Stimulated activated effector memory CD8-positive, alpha-beta T cell treated with anti-CD3 and anti-CD28 coated beads, Interleukin-12 subunit alpha, Interleukin-12 subunit beta, amount 100 ng/mL, for 72 hours (primary cell): ENCODE data around the gene ZNF529.
A peak's percentile ranks its signal among the peaks of the same experiment; 100 is the strongest.
"Not testable (repeated sequence)": the region's sequence is repeated elsewhere in the genome, so short reads cannot be mapped to it uniquely, and the experiment has no call there.

Experiments
- ATAC-seq: fragments of 150-1000 bp; cut with Tn5 transposase; 2 replicates; pipeline ENCODE4 v1.10.0; 2021
- DNase-seq, 2 donors: peaks; one replicate each; pipeline ENCODE4 v3.0.0; 2021 to 2022; ENCODE audit warnings: low spot score in 2 of 2
- H3K27ac Mint-ChIP-seq: one replicate; pipeline ENCODE4 v1.8.0; 2022; ENCODE audit warnings: mild to moderate bottlenecking, mixed read lengths
- H3K36me3 Mint-ChIP-seq: one replicate; pipeline ENCODE4 v1.8.0; 2022; ENCODE audit warnings: mild to moderate bottlenecking, mixed read lengths
- H3K4me1 Mint-ChIP-seq: one replicate; pipeline ENCODE4 v1.8.0; 2022; ENCODE audit warnings: mixed read lengths
- H3K4me3 Mint-ChIP-seq: one replicate; pipeline ENCODE4 v1.8.0; 2022; ENCODE audit warnings: mild to moderate bottlenecking, mixed read lengths
- H3K9me3 Mint-ChIP-seq: one replicate; pipeline ENCODE4 v1.8.0; 2022; ENCODE audit warnings: mixed read lengths

Gene ZNF529

GRCh38 chr19:36573020-36573894 lies at the start of gene ZNF529:
Gene ZNF529 (minus strand): TSS chr19:36573292. CDS start chr19:36572346, 946 bp downstream.
- peak; percentile 96 for ATAC-seq
- DNase-seq = peak; percentile 70 to 93
- Mint-ChIP-seq H3K4me3 (peak within 1 kb of the TSS; percentile 97), H3K4me1 (peaks cover 37% of the 10 kb centered on the region), H3K36me3 (peaks cover 68% of the 10 kb centered on the region), H3K27ac (peak within 1 kb of the TSS; percentile 96), H3K9me3 (peaks cover 2% of the 10 kb centered on the region)

DNA sequence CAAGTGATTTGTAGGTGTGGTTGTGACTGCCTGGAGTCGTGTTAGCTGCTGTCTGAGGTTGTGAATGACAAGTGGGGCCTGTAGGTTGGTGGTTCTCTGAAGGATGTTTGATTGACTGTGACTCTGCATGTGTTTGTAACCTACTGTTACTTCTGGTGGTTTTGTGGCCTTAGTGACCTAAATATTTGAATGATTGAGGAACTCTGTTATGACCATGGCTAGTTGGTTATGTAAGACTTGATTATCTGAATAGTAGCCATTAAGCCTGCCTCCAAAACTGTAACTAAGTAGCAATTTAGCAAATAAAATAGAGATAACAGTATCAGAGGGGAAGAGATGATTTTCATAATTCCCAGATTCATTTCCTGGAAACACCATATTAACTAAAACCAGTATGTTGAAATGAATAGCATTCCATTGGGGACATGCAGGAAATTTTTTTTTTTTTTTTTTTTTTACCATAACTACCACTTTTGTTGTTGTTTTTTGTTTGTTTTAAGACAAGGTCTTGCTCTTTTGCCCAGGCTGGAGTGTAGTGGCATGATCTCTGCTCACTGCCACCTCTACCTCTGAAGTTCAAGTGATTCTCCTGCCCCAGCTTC lies 32.9 kb upstream of the ZNF529 start:
- Mint-ChIP-seq H3K4me3 (peak overlapping the region; percentile 99), H3K27ac (peak overlapping the region; percentile 97), H3K9me3 (peaks cover 3% of the 10 kb centered on the region), H3K36me3 (peaks cover 33% of the 10 kb centered on the region), H3K4me1 (peaks cover 35% of the 10 kb centered on the region)
- DNase-seq (no peak), ATAC-seq (peak; percentile 68)

- H3K4me1 Mint-ChIP-seq = peaks cover 35% of the 10 kb centered on the region
- DNase-seq = peak; percentile 90 to 93
- peak; percentile 88 for ATAC-seq
- H3K36me3 Mint-ChIP-seq = peaks cover 26% of the 10 kb centered on the region
- H3K27ac Mint-ChIP-seq = peak within 1 kb of the TSS; percentile 97
- peak within 1 kb of the TSS; percentile 99 for H3K4me3 Mint-ChIP-seq
- H3K9me3 Mint-ChIP-seq = peaks cover 3% of the 10 kb centered on the region
Measured at GRCh38 chr19:36605101-36605876, 32.2 kb upstream of the ZNF529 start, which contains the start of gene ZNF382. Gene ZNF382 (plus strand): TSS chr19:36605313. CDS start chr19:36609915, 4,602 bp downstream.

DNA sequence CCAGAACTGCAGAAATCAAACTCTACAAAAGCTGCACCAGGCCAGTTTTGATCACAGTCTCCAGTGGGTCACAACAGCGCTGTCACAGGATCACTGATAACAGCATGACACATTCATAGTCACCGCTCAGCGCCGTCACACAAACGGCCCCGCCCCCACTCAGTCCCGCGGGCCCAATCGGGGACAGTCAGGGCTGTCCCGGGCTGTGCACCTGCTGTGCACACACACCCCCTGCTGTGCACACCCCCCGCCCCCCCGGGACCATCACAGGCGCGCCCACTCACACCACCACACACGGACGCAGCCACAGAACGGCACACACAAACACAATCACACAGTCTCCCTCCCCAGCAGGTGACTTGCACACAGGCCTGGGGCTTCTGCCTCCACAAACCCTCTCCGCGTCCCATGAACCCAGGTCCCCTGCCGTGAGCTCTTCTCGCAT lies 31.6 kb upstream of the ZNF529 start:
- ATAC-seq (peak; percentile 94), DNase-seq (peak; percentile 69 to 88)
- H3K27ac Mint-ChIP-seq = peak overlapping the region; percentile 97
- peak overlapping the region; percentile 99 for H3K4me3 Mint-ChIP-seq
- H3K36me3 Mint-ChIP-seq = peaks cover 20% of the 10 kb centered on the region
- H3K9me3 Mint-ChIP-seq = peaks cover 3% of the 10 kb centered on the region
- peaks cover 35% of the 10 kb centered on the region for H3K4me1 Mint-ChIP-seq

DNA sequence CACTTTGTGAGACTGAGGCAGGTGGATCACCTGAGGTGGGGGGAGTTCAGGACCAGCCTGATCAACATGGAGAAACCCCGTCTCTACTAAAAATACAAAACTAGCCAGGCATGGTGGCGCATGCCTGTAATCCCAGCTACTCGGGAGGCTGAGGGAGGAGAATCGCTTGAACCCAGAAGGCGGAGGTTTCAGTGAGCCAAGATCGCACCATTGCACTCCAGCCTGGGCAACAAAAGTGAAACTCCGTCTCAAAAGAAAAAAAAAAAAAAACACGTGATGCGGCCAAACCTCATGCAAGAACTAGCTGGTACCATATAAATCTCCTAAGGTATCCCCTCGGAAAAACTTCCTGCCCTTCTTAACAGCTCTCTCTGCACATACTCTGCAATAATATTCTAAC lies 29.6 kb upstream of the ZNF529 start:
- H3K4me1 Mint-ChIP-seq = peaks cover 29% of the 10 kb centered on the region
- not testable (repeated sequence) for DNase-seq, ATAC-seq, H3K4me3 Mint-ChIP-seq, H3K9me3 Mint-ChIP-seq
- H3K36me3 Mint-ChIP-seq = peaks cover 19% of the 10 kb centered on the region
- peak overlapping the region; percentile 20 for H3K27ac Mint-ChIP-seq

GRCh38 chr19:36579255-36579654 lies 6.2 kb upstream of the ZNF529 start:
- ATAC-seq (no peak), DNase-seq (no peak)
- Mint-ChIP-seq H3K4me1 (peaks cover 9% of the 10 kb centered on the region), H3K36me3 (peaks cover 72% of the 10 kb centered on the region), H3K27ac (no peak overlapping the region), H3K4me3 (no peak overlapping the region), H3K9me3 (peaks cover 14% of the 10 kb centered on the region)

DNA sequence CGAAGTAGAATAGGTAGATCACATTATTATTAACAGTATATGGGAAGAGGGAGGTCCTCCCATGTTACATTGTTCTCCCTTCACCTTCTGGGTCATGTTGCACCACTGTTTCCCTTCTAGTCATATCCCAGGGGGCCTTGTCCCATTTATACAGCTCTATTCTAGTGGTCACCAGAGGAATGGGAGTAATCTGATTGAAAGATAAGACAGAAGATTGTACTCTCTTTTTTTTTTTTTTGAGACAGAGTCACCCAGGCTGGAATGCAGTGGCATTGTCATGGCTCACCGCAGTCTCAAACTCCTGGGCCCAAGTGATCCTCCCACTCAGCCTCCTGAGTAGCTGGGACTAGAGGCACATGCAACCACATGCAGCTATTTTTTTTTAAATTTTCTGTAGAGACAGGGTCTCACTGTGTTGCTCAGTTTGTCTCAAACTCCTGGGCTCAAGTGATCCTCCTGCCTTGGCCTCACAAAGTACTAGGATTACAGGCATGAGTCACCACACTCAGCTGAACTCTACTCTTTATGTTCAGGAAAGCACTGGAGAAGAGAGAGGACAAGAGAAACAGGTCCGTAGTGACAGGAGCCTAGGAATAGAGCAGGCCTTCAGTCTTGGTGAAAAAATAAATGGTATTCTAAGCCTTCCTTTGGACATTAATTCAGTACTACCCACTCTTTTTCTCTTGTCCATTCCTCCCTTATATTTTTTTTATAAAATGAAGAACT lies 4.3 kb upstream of the ZNF529 start:
- Mint-ChIP-seq H3K9me3 (peaks cover 7% of the 10 kb centered on the region), H3K4me1 (peaks cover 27% of the 10 kb centered on the region), H3K27ac (no peak overlapping the region), H3K4me3 (no peak overlapping the region), H3K36me3 (peaks cover 70% of the 10 kb centered on the region)
- ATAC-seq (no peak), DNase-seq (no peak)

DNA sequence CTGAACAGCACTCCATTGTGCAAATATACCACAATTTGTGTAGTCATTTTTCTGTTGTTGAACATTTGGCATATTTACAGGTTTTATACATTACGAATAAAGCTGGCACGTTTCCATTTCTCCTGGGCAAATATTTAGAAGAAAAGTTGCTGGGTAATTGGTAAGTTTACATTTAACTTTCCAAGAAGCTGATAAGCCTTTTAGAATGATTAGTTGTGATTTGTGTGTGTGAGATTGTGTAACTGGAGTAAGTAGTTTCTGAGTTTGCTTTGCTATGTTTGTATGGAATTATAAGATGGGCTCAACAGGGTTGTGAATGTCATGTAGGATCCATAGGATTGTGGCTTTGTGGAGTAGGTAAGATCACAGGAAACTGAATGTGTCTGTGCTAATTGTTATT lies 1.6 kb upstream of the ZNF529 start:
- ATAC-seq = no peak
- Mint-ChIP-seq H3K36me3 (peaks cover 70% of the 10 kb centered on the region), H3K9me3 (peaks cover 2% of the 10 kb centered on the region), H3K27ac (no peak overlapping the region), H3K4me1 (peaks cover 37% of the 10 kb centered on the region), H3K4me3 (peak overlapping the region; percentile 97)
- DNase-seq = no peak

GRCh38 chr19:36573895-36574720 lies 1.0 kb upstream of the ZNF529 start:
- Mint-ChIP-seq H3K4me1 (peaks cover 37% of the 10 kb centered on the region), H3K36me3 (peaks cover 70% of the 10 kb centered on the region), H3K4me3 (peak overlapping the region; percentile 97), H3K27ac (peak overlapping the region; percentile 96), H3K9me3 (peaks cover 2% of the 10 kb centered on the region)
- ATAC-seq (no peak), DNase-seq (no peak)

- ATAC-seq (no peak), DNase-seq (no peak)
- Mint-ChIP-seq H3K9me3 (peaks cover 6% of the 10 kb centered on the region), H3K36me3 (peaks cover 68% of the 10 kb centered on the region), H3K4me1 (peaks cover 37% of the 10 kb centered on the region), H3K4me3 (peak overlapping the region; percentile 97), H3K27ac (peak overlapping the region; percentile 96)
Measured at GRCh38 chr19:36572593-36573019, 486 bp downstream of the ZNF529 start.

DNA sequence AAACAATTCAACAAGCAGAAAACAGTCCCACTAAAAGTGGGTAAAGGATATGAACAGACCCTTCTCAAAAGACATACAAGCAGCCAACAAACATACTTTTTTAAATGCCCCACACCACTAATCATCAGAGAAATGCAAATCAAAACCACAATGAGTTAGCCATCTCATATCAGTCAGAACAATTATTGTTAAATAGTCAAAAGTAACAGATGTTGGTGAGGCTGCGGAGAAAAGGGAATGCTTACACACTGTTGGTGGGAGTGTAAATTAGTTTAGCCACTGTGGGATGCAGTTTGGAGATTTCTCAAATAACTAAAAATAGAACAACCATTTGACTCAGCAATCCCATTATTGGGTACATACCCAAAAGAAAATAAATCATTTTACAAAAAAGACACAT lies 8.7 kb downstream of the ZNF529 start:
- Mint-ChIP-seq H3K4me1 (no peaks in the 10 kb centered on the region), H3K36me3 (peaks cover 78% of the 10 kb centered on the region), H3K9me3 (peaks cover 21% of the 10 kb centered on the region), H3K27ac (no peak overlapping the region), H3K4me3 (no peak overlapping the region)
- ATAC-seq (no peak), DNase-seq (no peak)

DNA sequence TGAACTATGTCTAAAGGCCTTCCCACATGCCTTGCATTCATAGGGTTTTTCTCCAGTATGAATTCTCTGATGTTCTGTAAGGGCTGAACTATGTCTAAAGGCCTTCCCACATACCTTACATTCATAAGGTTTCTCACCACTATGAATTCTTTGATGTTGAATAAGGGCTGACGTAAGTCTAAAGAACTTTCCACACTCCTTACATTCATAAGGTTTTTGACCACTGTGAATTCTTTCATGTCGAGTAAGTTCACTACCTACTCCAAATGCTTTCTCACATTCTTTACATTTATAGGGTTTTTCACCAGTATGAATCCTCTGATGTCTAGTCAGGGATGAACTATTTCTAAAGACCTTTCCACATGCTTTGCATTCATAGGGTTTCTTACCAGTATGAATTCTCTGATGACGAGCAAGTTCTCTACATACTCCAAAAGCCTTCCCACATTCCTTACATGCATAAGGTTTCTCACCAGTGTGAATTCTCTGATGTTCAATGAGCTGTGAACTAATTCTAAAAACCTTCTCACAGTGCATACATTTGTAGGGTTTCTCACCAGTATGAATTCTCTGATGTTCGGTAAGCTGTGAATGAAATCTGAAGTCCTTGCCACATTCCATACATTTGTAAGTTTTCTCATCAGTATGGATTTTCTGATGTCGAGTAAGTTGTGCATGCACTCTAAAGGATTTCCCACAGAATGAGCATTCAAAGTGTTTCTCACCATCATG lies 25.9 kb downstream of the ZNF529 start:
- peaks cover 50% of the 10 kb centered on the region for H3K9me3 Mint-ChIP-seq
- no peaks in the 10 kb centered on the region for H3K4me1 Mint-ChIP-seq
- H3K4me3 Mint-ChIP-seq = no peak overlapping the region
- H3K27ac Mint-ChIP-seq = no peak overlapping the region
- H3K36me3 Mint-ChIP-seq = peaks cover 72% of the 10 kb centered on the region
- DNase-seq (no peak), ATAC-seq (no peak)

DNA sequence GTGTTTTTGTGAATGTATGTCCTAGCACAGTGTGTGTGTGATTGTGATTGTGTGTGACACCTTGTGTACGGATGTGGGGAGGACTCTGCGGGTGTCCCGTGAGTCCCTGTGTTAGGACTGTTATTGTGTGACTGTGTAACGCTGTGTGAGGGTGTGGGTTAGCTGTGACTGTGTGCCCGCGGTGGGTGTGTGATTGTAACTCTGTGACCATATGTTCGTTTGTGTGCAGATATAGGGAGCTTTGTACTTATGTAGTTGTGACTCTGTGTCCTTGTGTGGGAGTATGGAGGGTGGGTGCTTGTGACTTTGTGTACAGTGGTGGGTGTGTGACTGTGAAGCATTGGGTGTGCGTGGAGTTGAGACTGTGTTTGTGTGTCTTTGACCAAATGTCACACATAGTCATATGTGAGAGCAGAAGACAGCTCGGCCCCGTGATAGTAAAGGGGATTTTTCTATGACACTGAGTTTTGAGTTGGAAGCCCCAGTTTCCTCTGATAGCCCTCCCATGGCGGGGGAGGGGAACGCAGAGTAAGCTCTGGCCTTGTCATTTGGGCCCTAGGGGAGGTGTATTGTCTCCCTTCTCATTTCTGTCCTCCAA lies 44.1 kb downstream of the ZNF529 start:
- H3K4me3 Mint-ChIP-seq = peak overlapping the region; percentile 98
- peaks cover 6% of the 10 kb centered on the region for H3K9me3 Mint-ChIP-seq
- H3K36me3 Mint-ChIP-seq = peaks cover 35% of the 10 kb centered on the region
- ATAC-seq (peak; percentile 53), DNase-seq (peak; percentile 9 to 68)
- H3K27ac Mint-ChIP-seq = peak overlapping the region; percentile 99
- peaks cover 24% of the 10 kb centered on the region for H3K4me1 Mint-ChIP-seq
